Gastroesophageal sphincter (tissue), 3 donors: ENCODE results near the gene SLC4A4.

Source experiments
- CTCF ChIP-seq, 4 experiments: fragments of 200-600 bp in 2 of 4; fragments of 450-650 bp in 2 of 4; sonication (generic) in 1 of 4; IDR thresholded peaks; one replicate each; pipeline ENCODE4 v1.5.1; 2017 to 2019; ENCODE audit warnings: antibody characterized with exemption in 4 of 4, mild to moderate bottlenecking in 2 of 4, moderate library complexity in 2 of 4
- POLR2A ChIP-seq, 2 donors: fragments of 450-650 bp; IDR thresholded peaks; one replicate each; pipeline ENCODE4 v1.6.1; 2017; ENCODE audit warnings: antibody characterized with exemption in 2 of 2, mild to moderate bottlenecking in 2 of 2, moderate library complexity in 1 of 2
- POLR2AphosphoS5 ChIP-seq: sonication (generic); formaldehyde crosslinking; IDR thresholded peaks from one replicate; pipeline ENCODE4 v1.6.1; 2017; ENCODE audit warnings: antibody characterized with exemption

GRCh38 chr4:71501992-71502391 lies 163.2 kb downstream of the SLC4A4 start:
- no peak for TF ChIP-seq CTCF (IDR thresholded peaks at IDR 0.05)
- TF ChIP-seq POLR2A (IDR thresholded peaks at IDR 0.05): no peak
- TF ChIP-seq POLR2AphosphoS5: no peak
